Peyer's patch (tissue), 4 donors: Measurements from ENCODE around the gene EPG5.

Source experiments
- CTCF ChIP-seq, 6 experiments: fragments of 450-650 bp in 4 of 6; fragments of 200-600 bp in 2 of 6; sonication (generic) in 1 of 6; IDR thresholded peaks; one replicate each; pipeline ENCODE4 v1.5.1; 2017 to 2019; ENCODE audit warnings: antibody characterized with exemption in 6 of 6, mild to moderate bottlenecking in 3 of 6, moderate library complexity in 1 of 6
- POLR2A ChIP-seq, 2 donors: fragments of 450-650 bp; IDR thresholded peaks; one replicate each; pipeline ENCODE4 v1.5.1; 2017; ENCODE audit warnings: antibody characterized with exemption in 2 of 2, mild to moderate bottlenecking in 2 of 2, moderate library complexity in 2 of 2

- TF ChIP-seq POLR2A (IDR thresholded peaks at IDR 0.05) = no peak
- no peak for TF ChIP-seq CTCF (IDR thresholded peaks at IDR 0.05)
Observed at GRCh38 chr18:45896991-45897390, 70.1 kb downstream of the EPG5 start.
